Measurements from ENCODE around the gene MOXD1.

- TF ChIP-seq POLR2A (IDR thresholded peaks at IDR 0.05) = no peak
- TF ChIP-seq CTCF (IDR thresholded peaks at IDR 0.05) = no peak
Observed at GRCh38 chr6:132330759-132331158, 70.5 kb downstream of the MOXD1 start.

Measured in thyroid gland (tissue), 4 donors.